SH-SY5Y (cell line): Measurements from ENCODE around the gene SLC22A1.

ENCODE experiments used
- GATA2 ChIP-seq: IDR thresholded peaks from 2 replicates; pipeline ENCODE4 v1.6.1; 2011; ENCODE audit warnings: mild to moderate bottlenecking, low read depth, low read length
- GATA3 ChIP-seq: IDR thresholded peaks from 2 replicates; pipeline ENCODE4 v1.6.1; 2011; ENCODE audit warnings: low read depth, mild to moderate bottlenecking, low read length, moderate library complexity

DNA sequence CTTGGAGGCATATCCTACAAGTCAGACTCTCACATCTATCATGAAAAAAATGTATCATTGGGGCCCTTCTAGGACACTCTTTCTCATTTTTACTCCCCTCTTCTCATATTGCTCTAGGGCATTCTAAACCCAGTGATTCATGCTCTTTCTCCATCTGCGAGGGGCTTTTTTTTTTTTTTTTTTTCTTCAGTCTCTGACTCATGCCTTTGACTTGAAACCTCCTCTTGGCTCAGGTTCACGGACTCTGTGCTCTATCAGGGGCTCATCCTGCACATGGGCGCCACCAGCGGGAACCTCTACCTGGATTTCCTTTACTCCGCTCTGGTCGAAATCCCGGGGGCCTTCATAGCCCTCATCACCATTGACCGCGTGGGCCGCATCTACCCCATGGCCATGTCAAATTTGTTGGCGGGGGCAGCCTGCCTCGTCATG, 17.8 kb downstream of the SLC22A1 start:
- TF ChIP-seq GATA3: no peak
- no peak for TF ChIP-seq GATA2
